Omental fat pad (tissue), 4 donors: ENCODE results near the gene CLSTN1. TPM values are rescaled to one million over a fixed set of nuclear protein-coding genes. Genes with fewer than 3 reads are reported as not detected.

ENCODE experiments used
- ATAC-seq: fragments of 150-250 bp; one replicate; pipeline ENCODE4 v1.9.1; 2016; ENCODE audit warnings: mild to moderate bottlenecking, moderate library complexity; ENCODE audit not compliant: low FRiP score
- DNase-seq: peaks from one replicate; pipeline ENCODE4 v3.0.0-alpha.2; 2019; ENCODE audit warnings: low spot score
- total RNA-seq, 4 donors: library from RNA; depleted of rRNA; stranded (reverse); fragments of >200 nt; gene quantifications; one replicate each; pipeline ENCODE4 v1.1.0, GENCODE V29; 2016
- TF ChIP-seq, protein P1 (sequence below), 3 donors: fragments of 450-650 bp; IDR thresholded peaks; one replicate each; pipeline ENCODE4 v1.5.1; 2016 to 2017; ENCODE audit warnings: antibody characterized with exemption in 3 of 3, mild to moderate bottlenecking in 3 of 3, moderate library complexity in 2 of 3

Gene CLSTN1
- total RNA-seq, 4 donors from 2014 or later = 28.3 to 41.0 (median 30.1) TPM

DNA sequence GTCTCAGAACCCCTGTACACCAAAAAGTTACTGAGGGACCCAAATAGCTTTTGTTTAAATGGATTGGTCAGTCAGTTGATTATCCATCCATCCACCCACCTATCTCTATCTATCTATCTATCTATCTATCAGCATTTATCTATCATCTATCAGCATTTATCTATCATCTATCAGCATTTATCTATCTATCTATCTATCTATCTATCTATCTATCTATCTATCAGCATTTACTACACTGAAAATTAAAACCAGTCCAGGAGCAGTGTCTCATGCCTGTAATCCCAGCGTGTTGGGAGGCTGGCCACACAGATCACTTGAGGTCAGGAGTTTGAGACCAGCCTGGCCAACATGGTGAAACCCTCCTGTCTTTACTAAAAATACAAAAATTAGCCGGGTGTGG, 47.1 kb downstream of the CLSTN1 start:
- ATAC-seq (no peak), DNase-seq (no peak)
- TF ChIP-seq, protein P1, sequence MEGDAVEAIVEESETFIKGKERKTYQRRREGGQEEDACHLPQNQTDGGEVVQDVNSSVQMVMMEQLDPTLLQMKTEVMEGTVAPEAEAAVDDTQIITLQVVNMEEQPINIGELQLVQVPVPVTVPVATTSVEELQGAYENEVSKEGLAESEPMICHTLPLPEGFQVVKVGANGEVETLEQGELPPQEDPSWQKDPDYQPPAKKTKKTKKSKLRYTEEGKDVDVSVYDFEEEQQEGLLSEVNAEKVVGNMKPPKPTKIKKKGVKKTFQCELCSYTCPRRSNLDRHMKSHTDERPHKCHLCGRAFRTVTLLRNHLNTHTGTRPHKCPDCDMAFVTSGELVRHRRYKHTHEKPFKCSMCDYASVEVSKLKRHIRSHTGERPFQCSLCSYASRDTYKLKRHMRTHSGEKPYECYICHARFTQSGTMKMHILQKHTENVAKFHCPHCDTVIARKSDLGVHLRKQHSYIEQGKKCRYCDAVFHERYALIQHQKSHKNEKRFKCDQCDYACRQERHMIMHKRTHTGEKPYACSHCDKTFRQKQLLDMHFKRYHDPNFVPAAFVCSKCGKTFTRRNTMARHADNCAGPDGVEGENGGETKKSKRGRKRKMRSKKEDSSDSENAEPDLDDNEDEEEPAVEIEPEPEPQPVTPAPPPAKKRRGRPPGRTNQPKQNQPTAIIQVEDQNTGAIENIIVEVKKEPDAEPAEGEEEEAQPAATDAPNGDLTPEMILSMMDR (IDR thresholded peaks at IDR 0.05) = no peak

DNA sequence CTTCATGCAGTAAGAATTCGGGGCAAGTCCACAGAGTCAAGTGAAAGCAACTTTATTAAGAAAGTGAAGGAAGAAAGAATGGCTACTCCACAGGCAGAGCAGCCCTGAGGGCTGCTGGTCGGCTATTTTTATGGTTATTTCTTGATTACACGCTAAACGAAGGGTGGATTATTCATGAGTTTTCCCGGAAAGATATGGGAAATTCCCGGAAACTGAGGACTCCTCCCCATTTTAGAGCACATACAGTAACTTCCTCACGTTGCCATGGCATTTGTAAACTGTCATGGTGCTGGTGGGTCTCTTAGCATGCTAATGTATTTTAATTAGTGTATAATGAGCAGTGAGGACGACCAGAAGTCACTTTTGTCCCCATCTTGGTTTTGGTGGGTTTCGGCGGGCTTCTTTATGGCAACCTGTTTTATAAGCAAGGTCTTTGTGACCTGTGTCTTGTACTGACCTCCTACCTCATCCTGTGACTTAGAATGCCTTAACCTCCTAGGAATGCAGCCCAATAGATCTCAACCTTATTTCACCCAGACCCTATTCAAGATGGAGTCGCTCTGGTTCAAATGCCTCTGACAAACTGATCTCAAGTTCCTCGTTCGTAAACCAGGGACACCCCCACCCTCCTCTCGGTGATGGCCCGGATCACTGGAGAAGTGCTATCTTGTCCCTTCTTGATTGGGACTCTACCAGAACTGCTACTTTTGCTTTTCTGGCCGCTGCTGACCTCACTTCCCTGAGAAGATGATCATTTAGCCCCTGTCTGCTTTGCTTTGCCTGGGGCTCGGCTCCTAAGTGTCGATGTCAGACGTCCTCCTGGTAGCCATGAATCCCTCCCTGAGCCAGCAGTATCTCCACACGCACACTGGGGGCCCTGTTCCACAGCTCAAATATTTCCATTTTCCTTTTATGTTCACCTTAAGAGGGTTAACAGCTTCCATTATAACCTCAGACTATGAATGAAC, 48.8 kb downstream of the CLSTN1 start:
- no peak for ATAC-seq
- DNase-seq = no peak
- TF ChIP-seq, protein P1 (IDR thresholded peaks at IDR 0.05) = no peak

DNA sequence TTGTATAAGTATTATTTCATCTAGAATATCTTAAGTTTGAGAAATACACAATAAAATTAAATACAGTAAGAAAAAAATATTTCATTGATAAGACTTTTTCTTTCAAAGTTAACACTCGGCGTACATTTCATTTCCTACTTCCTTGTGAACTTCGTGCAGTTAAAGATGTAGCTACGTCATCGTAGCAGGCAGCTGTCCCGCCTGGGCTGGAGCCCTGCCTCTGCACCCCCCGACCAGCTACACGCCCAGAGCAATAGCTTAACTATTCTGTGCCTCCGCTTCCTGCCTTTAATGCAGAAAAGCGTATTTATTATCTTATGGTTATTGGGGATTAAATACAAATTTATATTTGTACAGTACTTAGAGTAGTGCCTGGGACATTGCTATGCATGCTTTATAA, 53.5 kb downstream of the CLSTN1 start:
- TF ChIP-seq, protein P1 (IDR thresholded peaks at IDR 0.05) = no peak
- ATAC-seq = no peak
- DNase-seq = no peak

DNA sequence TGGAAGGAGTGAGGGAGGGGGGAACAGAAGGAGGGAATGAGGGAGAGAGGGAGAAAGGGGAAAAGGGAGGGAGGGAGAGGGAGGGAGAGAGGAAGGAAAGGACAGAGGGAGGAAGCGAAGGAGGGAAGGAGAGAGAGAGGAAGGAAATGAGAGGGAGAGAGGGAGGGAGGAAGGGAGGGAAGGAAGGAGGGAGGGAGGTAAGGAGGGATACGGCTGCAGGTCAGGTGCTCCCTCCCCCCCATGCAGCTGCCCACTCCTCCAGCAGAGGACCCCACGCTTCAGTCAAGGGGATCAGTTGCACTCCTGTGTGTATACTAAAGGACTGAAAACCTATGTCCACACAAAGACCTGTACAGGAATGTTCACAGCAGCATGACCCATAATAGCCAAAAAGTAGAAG, 54.8 kb downstream of the CLSTN1 start:
- TF ChIP-seq, protein P1 (IDR thresholded peaks at IDR 0.05) = no peak
- ATAC-seq = no peak
- no peak for DNase-seq

DNA sequence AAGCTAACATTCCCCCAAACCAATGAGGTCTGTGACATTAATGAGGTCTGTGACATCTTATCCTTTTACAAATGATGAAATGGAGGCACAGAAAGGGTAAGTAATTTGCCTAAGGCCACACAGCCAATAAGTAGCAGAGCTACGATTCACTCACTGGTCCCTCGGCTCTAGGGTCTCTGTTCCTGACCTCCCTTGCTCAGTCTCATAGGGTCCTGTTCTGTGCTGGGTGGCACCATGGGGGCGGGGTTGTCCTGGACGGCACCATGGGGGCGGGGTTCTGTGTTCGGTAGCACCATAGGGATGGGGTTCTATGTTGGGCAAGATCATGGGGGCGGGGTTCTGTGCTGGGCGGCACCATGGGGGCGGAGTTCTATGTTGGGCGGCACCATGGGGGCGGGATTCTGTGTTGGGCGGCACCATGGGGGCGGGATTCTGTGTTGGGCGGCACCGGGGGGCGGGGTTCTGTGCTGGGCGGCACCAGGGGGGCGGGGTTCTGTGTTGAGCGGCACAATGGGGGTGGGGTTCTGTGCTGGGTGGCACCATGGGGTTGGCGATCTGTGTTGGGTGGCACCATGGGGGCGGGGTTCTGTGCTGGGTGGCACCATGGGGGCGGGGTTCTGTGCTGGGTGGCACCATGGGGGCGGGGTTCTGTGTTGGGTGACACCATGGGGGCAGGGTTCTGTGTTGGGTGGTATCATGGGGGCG, 55.6 kb downstream of the CLSTN1 start:
- no peak for DNase-seq
- TF ChIP-seq, protein P1 (IDR thresholded peaks at IDR 0.05) = no peak
- ATAC-seq = no peak

DNA sequence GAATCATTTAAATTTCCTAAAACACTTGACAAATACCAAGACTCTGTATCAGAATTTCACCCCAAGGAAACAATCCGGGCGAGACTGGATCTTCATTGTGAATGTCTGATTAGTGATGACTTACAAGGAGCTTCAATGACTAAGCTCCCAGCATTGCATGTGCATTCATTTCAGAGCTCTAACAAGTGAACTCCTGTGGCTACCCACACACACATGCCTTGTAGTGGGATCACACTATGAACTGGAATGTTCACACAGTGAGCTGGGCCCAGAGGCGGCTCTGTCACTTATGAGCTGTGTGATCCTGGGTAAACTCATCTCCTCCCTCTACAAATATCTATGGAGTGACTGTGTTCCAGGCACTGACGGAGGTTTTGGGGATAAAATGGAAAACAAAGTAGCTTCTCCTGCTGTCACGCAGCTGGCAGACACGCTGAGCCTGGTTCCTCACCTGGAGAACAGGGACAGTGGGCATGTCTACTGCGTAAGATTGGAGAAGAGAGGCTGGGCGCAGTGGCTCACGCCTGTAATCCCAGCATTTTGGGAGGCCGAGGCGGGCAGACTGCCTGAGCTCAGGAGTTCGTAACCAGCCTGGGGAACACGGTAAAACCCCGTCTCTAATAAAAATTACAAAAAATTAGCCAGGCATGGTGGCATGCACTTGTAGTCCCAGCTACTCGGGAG, 56.9 kb downstream of the CLSTN1 start:
- no peak for DNase-seq
- no peak for ATAC-seq
- TF ChIP-seq, protein P1 (IDR thresholded peaks at IDR 0.05) = no peak
